DMS 273 treated with DMSO at 0.1 percent for 48 hours (cell line): ENCODE measurements around the gene SERPINI2.

ENCODE experiments used
- DNase-seq: peaks from one replicate; lab custom pipeline; 2025; lab: John Stamatoyannopoulos, UW

Gene SERPINI2

DNA sequence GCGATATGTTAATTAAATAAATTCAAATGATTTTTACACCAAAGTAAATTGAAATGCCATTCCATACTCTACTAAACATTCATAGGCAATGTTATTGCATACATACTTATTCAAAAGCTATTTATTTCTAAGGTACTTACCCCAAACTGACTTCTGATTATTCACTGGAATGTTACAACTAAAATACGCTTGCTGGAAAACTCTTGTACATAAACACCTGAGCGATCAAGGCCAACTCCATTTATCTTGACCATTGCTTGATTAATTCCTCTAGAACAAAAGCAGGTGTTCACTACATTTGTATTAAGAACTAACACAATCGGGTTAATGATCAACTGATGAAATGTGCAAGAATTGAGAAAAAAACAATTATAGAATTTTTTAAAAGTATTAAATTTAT, at the start of gene SERPINI2:
SERPINI2 (minus strand) TSS at position 180 of the 400 bp plus-strand sequence. CDS start 2,208 bp downstream, outside the sequence.
- DNase-seq: no peak

GRCh38 chr3:167521006-167521355, 47.1 kb upstream of the SERPINI2 start:
- no peak for DNase-seq

- no peak for DNase-seq
Observed at GRCh38 chr3:167520266-167521005, 46.6 kb upstream of the SERPINI2 start.

DNA sequence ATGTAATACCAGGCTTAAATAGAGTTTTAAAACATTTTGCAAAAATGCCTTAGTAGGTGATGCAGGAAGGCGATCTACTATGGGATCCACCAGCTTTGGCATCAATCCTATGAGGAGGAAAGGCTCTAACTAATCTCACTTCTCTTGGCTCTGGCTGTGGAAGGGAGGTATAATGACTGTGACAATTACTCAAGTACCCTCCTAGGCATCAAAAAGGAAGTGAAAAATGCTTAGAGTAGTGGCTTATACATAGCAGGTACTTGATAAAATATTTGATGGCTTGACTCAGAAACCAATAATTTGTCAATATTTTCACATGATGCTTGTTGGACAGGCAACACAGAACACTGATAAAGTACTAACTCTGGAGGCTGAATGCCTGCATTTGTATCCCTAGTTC, 34.1 kb upstream of the SERPINI2 start:
- no peak for DNase-seq

DNA sequence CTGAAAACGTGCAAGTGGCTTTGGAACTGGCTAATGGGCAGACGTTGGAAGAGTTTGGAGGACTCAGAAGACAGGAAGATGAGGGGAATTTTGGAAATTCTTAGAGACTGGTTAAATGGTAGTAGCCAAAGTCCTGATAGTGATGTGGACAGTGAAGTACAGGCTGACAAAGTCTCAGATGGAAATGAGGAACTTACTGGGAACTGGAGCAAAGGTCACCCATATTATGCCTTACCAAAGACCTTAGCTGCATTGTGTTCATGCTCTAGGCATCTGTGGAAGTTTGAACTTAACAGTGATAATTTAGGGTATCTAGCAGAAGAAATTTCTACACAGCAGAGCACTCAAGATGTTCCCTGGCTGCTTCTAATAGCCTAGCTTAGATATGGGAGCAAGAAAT, 28.6 kb upstream of the SERPINI2 start:
- DNase-seq: no peak

- no peak for DNase-seq
Observed at GRCh38 chr3:167501941-167502340, 28.1 kb upstream of the SERPINI2 start.

- DNase-seq: no peak
Observed at GRCh38 chr3:167497903-167498302, 24.1 kb upstream of the SERPINI2 start.

DNA sequence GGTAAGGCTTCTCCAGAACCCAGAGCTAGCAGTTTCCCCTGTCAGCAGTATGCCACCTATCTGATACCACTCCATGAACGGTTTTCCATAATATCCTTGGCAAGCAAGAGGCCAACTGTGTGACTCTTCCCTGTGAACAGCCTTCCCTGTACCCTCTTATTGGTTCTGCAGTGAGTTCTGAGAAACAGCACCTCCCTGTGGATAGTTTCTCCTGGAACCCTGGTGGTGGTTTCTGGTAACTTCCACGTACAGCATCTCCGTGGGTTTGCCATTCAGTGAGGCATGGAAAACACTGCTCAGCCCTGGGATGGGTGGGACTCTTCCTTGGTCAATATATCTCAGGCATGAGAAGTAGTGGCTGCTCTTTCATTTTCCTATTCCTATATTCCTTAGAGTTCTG, 19.4 kb upstream of the SERPINI2 start:
- no peak for DNase-seq

DNA sequence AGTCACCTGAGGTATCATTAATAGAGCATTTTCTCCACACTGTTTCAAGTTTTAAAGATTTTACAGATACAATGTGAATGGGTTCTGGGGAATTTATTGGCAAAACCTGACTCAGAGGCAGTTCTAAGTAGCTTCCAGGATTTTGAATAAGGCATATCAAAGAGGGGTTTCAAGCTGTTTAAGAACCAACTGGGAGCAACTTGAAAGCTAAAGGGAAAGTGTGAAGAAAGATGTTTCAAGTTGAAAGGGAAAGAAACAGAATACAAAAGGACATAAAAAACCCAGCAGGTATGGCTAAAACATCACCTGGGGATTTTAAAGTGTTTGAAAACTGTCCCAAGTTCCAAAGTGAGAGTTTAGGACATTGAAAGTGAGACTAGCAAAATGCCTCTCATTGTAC, 17.8 kb upstream of the SERPINI2 start:
- DNase-seq: no peak

- DNase-seq: no peak
Observed at GRCh38 chr3:167489571-167489970, 15.7 kb upstream of the SERPINI2 start.

- DNase-seq: no peak
Observed at GRCh38 chr3:167487556-167487955, 13.7 kb upstream of the SERPINI2 start.

DNA sequence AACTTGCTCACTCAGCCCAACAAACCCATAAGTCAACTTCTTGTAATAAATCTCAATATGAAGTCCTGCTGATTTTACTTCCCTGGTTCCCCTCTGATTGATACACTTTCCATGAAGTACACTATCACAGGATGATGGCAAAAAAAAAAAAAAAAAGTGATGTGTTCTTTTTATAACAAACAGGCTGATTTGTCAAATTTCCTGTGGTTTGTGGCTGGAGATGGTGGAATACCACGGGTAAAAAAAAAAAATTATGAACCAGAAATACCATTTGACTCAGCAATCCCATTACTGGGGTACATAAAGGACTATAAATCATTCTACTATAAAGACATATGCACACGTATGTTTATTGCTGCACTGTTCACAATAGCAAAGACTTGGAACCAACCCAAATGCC, 10.7 kb upstream of the SERPINI2 start:
- DNase-seq: no peak

- no peak for DNase-seq
Observed at GRCh38 chr3:167483708-167484475, 10.1 kb upstream of the SERPINI2 start.

DNA sequence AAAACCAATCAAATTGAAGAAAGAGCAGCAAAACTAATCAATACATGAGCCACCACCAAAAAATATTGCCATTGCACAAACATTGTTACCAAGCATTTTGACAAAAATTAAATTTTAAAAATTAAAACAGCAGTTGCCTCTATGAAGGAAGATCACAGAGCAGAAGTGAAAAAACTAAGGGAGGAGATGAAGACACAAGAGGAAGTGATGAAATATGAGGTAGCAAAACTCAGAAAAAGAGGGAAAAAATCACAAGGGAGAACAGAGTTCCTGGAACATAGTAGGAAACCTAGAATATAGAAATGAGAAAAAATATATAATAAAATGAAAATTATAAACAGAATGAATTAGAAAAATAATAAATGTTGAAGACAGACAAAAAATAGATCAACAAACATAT, 7.3 kb upstream of the SERPINI2 start:
- DNase-seq: no peak

GRCh38 chr3:167480748-167481147, 6.9 kb upstream of the SERPINI2 start:
- DNase-seq: no peak

- DNase-seq: no peak
Observed at GRCh38 chr3:167469381-167469780, 4.5 kb downstream of the SERPINI2 start.

GRCh38 chr3:167467848-167468611, 5.8 kb downstream of the SERPINI2 start:
- no peak for DNase-seq

GRCh38 chr3:167466966-167467365, 6.9 kb downstream of the SERPINI2 start:
- no peak for DNase-seq

GRCh38 chr3:167456157-167456799, 17.6 kb downstream of the SERPINI2 start:
- DNase-seq: no peak

GRCh38 chr3:167453815-167454214, 20.0 kb downstream of the SERPINI2 start:
- no peak for DNase-seq

DNA sequence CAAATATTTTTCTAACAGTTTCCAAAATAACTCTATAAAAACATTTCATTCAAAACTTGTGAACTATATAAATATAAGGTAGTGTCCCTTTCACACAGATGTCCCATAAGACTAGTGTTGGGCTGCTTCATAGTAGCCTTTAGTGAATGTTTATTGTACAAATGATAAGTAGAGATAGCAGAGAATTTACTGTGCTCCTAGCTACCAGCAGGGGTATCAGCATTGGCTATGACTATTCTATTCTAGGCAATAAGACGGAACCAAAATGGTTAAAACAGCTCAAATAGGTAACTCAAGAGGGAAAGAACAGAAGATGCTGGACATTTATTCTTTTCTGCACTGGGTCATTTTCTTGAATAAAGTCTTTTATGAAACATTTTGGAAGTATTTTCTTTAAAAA, 22.6 kb downstream of the SERPINI2 start:
- no peak for DNase-seq

GRCh38 chr3:167450675-167451074, 23.2 kb downstream of the SERPINI2 start:
- no peak for DNase-seq
